Measurements from ENCODE around the gene NKD1.
A peak's percentile ranks its signal among the peaks of the same experiment; 100 is the strongest.

The NKD1 gene

DNA sequence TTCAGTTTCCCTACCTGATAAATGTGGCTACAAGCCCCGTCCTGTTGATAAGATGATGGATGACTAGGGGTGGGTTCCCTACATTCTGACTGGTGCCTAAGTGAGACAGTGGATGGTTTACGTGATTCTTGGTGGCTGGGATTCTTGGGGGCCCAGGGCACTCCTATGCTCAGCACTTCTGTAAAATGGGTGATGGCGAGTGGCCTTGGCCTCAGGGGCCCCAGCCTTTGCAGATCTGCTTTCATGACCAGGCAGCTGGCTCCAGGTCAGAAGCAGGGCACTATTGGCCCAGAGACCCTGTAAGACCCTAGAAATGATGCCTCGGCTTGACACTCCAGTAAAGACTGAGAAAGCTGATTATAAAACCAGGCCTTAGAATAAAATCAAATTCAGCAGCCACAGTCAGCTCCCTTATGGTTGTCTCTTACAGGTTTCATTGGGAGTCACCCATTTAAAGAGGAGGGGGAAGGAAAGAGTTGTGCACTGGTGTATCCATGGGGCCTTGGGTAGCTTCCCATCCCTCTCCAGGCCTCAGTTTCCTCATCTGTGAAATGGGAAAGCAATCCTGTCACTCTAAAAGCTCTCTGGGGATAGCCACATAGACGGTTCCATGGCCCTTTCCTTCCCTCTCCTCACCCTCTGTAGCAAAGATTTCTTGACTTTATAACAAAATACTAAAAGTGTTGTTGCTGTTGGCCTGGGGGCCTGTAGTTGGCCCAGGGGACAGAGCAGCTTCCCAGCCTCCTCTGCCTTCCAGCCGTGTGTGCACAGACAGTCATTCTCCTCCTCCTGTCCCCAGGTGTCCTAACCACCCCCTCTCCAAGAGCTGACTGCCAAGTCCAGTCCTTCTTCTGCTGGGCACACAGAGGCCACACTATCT lies 131.7 kb downstream of the NKD1 start:
- no peak for DNase-seq

DNA sequence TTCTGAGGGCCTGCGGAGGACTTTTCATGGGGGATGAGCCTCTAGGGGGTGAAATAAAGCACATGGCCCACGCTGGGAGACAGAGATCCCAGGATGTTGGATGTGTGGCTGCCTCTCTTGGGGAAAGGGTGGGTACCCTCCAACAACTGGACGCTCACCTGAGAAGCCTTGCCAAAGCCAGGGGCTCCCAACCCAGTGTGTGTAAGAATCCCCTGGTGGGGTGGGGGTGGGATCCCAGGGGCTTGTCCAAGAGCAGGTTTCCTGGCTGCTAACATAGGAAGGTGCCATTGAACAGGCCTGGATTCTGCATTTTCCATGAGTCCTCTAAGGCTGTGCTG lies 132.3 kb downstream of the NKD1 start:
- no peak for DNase-seq

DNA sequence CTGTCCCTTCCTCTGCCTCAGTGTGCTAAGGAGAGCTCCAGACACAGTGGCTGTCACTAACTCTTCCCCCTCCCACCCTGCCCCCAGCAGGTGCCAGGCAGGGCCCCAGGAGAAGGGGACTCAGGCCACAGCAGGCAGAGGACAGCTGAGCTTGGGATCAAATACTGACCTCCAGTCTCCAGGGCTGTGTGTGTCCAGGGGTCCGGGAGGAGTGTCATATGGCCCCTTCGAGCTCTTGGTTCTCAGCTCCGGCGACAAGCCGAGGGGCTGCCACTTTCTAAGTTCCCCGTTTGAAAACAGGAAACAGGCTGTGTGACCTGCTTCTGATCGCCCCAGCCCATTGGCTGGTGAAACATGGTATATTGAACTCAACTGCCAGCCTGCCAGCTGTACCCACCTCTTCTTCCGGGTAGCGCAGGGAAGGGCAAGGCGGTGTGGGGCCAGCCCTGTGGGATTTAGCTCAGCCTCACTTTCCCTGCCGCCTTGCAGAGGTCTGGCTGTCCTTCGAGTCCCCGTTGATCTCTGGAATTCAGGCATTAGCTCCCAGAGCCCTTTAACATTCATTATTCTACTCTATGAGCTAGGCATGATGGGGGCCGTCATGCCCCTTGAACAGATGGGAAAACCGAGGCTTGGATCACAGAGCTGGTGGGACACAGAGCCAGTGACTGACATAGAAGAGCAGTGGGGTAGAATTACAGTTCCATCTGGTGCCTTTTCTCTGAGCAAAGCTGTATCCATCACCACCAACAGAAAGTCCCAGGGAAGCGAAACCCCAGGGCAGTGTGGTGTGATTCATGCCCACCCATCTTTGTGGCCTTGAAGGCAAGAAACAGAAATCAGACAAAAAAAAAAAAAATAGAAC lies 133.1 kb downstream of the NKD1 start, which contains the start of gene SNX20:
Gene SNX20 (minus strand): TSS at position 292 of the 865 bp plus-strand sequence. CDS start 3,786 bp downstream, outside the sequence.
- peak; percentile 82 for DNase-seq

DNA sequence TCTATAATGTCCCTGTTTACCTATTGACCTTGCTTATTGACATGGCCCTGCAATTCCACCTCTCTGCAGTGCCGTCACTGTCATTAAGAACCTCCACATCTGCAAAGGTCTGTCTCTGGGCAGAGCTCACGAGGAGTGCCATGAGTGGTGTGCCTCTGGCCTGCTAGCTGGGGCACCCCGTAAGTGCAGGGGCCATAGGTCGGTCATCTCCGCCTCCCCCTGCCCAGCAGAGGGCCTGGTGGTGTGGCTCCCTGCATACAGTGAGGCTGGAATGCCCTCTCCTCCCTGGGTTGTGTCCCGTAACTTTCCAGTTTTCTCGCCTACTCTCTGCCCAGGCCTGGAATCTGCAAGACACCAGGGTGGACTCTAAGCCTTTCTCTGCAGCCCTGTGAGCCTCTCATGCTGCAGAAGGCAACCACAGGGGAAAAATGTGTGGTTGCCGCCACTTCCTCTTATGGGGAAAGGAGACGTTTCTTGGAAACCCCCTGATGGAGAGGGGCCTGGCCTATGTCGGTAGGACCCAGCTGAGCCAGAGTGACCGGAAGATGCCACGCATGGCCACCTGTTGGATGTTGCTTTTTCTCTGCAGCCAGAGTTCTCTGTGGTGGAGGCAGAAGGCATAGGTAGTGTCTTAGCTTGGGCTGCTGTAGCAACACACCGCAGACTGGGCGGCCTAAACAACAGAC lies 135.6 kb downstream of the NKD1 start:
- peak; percentile 72 for DNase-seq

DNA sequence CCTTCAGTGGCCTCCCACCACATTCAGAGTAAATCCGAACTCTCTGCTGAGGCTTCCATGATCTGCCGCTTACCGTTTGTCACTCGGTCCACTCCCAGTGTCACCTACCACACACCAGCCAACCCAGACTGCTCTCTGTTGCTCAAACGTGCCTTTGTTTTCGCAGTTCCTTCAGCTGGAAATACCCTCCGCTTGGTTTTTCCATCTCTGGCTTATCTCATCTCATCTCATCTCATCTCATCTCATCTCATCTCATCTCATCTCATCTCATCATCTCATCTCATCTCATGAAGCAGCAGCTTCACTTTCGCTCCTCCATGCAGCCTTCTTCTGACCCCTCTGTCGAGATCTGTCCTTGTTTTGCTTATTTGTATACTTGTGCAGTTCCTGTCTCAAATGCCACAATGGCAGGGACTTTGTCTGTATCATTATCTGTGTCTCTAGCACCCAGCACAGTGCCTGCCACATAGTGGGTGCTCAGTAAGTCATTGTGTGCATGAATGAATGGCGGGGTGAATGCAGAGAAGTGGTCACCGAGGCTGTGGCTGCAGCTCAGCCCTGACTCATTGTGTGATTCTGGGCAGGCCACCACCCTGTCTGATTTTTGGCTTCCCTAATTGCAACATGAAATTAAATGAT lies 136.7 kb downstream of the NKD1 start:
- DNase-seq: peak; percentile 63

DNA sequence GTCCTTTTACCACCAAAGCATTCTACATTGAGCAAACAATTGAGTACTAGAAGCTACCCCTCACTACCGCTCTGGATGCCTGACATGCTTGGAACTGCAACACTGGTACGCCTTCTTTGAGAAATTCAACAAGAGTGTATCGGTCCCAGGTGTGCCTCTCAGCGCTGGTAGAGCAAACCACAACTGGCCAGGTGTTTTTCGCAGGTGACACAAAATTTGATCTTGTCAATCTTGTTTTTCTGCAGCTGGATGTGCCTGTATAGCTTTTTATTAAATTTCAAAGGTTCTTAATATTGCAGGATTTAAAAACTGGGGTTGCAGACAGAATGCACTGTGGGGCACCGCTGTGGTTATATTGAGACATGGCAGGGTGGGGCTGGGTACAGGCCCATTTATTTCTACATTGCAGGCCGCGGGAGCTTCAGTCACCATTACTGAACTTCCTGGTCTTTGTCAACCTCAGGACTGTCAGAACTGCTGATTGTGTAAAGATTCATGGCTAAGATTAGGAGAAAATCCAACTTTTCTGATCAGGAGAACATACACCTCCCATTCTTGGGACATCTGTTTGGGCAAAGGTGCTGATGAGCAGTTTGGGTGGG lies 137.4 kb downstream of the NKD1 start:
- DNase-seq: no peak

DNA sequence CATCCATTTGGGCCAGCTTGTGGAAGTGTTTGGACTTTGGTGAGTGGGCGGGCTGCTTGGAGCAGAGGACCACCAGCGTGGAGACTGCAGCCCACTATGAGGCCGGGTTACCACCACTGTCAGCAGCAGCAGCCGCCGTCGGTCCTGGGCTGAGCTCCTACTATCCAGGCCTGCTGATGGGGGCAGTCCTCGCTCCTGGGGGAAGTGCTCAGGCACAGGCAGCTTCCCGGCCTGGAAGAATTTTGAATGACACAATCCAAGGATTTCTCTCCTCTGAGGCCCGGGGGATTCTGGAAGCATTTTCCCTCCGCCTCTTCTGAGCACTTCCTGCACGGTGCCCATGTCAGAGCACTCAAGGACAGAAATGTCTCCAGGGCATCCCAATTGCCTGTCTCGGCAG lies 139.9 kb downstream of the NKD1 start:
- DNase-seq: no peak

DNA sequence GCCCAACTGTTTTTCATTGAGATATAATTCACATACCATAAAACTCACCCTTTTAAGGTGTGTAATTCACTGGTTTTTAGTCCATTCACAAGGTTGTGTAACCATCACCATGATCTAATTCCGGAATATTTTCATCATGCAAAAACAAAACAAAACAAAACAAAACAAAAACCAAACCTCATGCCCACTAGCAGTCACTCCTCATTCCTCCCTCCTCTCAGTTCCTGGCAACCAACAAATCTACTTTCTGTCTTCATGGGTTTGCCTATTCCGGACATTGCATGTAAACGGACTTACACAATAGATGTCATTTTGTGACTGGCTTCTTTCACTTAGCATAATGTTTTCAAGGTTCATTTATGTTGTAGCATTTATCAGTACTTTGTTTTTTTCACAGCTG lies 140.7 kb downstream of the NKD1 start:
- no peak for DNase-seq

DNA sequence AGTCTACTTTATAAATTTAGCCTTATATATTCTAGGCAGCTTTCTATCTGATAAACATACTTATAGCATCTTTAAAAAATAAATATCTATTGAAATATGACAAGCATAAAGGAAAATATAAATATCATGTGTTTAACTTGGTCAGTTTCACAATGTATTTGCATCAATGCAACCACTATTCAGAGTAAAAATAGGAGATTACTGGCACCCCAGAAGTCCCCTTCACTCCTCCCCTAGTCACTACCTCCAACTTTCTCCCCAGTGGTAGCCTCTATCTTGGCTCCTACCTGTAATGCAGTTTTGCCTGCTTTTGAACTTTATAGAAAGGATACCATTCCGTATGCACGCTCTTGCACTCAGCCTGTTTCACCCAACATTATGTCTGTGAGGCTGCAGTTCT lies 142.0 kb downstream of the NKD1 start:
- DNase-seq: no peak

DNA sequence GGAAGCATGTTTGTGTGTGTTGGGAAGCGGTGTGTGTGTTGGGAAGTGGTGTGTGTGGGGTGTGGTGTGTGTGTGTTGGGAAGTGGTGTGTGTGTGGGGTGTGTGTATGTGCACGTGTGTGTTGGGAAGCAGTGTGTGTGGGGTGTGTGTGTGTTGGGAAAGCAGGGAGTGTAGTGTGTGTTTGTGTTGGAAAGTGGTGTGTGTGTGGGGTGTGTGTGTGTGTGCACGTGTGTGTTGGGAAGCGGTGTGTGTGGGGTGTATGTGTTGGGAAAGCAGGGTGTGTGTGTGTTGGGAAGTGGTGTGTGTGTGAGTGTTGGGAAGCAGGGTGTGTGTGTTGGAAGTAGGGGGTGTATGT lies 144.4 kb downstream of the NKD1 start:
- no peak for DNase-seq

DNA sequence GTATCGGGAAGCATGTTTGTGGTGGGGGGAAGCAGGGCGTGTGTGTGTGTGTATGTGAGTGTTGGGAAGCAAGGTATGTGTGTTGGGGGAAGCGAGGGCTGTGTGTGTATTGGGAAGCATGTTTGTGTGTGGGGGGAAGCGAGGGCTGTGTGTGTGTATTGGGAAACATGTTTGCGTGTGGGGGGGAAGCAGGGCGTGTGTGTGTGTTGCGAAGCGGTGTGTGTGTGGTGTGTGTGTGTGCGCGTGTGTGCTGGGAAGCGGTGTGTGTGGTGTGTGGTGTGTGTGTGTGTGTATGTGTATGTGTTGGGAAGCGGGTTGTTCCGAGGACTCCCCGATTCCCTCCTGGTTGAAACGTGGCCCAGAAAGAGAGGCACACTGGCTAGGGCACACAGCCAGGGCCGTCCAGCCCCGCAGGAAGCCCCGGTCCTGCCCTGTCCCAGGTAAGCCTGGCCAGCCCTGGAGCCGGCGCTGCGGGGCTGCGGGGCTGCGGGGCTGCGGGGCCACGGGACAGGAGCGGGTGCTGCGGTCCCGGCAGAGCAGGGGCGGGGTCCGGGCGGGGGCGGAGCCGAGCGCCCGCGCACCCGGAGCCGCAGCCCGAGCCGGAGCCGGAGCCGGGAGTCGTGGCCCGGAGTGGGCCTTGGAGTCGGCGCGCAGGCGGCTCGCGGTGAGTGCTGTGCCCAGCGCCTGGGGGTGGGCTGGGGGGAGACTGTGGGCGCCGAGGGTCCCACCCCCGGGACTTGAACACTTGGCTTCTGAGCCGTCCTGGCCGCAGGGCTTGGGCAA lies 145.0 kb downstream of the NKD1 start, which contains the start of gene NOD2:
Gene NOD2 (plus strand): TSS at position 608 of the 783 bp plus-strand sequence. CDS start 5,890 bp downstream, outside the sequence.
- DNase-seq: no peak

DNA sequence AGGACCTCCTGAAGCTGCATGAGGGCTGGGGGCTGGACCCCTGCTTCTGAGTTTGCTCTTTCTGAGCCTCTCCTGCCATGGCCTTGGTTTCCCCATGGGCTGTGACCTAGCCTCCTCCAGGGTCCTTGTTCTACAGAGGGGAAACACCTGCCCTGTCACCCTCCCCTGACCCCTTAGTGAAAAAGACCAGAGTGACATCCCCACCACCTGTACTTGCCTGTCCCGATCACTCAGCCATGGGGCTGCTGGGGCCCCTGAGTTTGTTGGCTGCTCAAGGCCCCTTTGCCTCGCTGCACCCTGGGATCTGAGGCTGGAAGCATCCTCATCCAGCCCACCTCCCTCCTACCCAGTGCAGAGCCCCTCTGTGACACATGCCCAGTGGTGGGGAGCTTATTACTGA lies 146.0 kb downstream of the NKD1 start:
- DNase-seq: no peak

DNA sequence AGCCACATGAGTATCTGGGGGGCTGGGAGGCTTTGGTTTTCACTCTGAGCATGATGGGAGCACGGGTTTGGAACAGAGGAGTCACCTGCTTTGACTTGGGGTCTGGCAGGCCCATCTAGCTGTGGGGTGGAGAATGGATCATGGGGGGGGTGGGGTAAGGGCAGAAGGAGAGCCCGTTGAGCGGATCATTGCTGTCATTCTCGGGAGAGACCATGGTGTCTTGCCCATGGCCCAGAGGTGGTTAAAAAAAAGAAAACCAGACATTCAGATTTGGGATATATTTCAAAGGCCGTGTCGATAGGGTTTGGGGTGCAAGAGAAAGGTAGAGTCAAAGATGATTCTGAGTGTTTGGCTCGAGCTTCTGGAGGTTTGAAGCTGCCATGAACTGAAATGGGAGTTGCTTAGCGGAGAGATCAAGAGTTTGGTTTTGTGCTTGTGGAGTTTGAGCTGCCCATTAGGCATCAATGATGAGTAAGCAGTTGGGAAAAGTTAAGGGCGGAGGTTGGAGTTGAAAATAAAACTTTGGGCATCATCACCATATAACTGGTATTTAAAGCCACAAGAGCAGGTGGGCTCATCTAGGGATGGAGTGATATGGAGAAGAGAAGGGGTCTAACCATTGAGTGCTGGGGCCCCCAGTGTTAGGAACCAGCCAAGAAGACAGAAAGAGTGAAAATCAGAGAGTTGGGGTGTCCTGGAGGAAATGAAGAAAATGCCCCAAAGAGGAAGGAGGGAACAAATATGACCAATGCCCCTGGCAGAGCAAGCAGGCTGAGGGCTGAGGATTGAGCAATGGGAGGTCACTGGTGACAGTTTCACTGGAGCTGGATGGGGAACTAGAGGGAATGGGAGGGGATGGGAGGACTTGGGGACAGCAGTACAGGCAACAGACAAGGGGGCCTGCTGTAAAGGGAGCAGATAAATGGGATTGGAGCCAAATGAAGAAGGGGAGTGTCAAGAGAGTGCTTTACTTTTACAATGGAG lies 147.1 kb downstream of the NKD1 start:
- no peak for DNase-seq

DNA sequence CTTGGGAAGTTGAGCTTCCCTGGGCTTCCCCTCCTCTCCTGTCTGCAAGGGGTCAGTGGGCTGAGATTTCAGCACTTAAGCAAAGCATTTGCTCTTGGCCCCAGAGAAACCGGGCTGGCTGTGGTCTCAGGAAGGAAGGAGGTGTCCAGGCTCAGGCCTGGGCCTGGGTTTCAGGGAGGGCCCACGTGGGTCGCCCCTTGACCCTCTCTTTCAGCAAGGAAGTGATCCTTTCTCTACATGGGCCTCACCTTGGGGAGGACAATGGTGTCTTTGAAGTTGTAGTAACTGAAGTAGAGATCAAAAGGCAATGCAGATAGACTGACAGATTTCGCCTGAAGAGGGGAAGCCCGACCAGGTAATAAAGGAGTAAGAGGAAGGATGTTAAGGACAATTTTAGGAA lies 147.9 kb downstream of the NKD1 start:
- peak; percentile 21 for DNase-seq

DNA sequence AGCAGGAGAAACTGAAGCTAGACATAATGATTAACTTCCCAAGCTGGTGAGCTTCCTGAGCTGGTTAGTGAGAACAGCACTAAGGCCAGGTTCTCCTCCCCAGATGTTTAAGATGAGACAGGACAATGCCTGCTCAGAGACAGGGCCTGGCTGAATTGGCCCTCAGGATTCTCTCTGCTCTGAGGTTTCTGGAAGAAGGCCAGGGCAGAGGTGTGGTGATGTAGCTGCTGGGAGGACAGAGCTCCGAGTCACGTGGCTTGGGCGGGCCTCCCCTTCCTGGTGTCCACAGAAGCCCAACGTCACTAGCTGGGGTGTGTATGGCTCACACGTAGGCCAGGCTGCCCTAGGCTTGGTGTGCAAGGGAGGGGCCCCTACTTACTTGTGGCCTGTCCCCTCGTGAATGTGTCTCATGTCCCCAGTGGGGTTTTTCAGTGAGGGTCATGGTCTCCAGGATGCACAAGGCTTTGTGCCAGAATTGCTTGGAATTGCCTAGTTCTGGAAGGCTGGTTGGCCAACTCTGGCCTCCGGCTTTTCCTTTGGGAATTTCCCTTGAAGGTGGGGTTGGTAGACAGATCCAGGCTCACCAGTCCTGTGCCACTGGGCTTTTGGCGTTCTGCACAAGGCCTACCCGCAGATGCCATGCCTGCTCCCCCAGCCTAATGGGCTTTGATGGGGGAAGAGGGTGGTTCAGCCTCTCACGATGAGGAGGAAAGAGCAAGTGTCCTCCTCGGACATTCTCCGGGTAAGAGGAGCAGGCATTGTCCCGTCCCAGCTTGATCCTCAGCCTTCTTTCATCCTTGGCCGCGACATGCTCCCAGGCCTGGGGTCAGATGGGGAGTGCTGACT lies 148.6 kb downstream of the NKD1 start:
- peak; percentile 76 for DNase-seq

DNA sequence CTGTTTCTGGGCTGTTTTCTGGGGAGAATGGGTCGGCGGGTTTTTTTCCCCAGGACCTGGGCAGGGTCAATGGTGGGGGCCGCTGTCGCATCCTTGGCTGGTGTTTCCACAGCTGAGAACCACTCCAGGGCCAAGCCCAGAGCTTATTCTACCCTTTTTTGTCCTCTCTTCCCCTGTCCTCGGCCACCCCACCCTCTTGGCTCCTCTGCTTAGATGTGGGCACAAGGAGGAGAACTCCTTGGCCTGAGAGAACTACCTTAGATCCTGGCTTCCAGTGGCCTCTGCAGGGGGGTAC lies 149.2 kb downstream of the NKD1 start:
- no peak for DNase-seq

DNA sequence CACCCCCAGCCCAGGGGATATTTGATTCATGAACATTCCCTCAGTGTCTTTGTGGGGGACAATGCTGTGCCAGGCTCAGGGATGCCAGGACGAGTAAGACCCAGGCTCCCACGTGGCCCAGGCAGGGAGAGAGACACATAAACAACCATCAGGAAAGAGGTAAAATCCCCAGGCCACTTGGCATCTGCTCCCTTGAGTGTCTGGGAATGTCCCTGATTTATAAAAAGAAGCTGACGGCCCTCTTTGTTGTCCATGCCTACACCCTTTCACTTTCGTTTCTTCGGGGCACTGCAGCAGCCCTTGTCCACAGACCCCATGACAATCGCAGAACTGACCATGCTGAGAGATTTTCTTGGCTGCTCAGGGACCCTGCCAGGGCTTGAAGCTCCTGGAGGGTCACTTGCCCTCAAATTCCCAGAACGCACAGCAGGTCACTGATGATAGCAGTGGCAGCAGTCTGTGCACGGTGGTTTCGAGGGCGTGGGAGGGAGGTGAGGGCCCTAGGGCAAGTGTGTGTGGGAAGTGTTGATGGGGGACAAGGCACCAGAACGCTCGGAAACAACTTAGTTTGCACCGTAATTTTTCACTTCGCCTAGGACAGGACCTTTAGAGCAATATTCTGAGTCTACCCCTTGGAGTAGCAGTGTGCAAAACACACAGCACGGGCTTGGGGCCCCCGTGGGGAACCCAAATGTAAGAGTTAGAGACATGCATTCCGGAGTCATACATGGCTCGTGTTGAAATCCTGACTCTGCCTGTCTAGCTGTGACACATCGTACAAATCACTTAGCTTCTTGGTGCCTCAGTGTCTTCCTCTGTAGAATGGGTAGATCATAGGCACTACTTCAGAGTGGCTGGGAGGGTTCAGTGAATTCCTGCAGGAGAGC lies 149.9 kb downstream of the NKD1 start:
- DNase-seq: peak; percentile 57

All from CD4-positive, alpha-beta T cell treated with Interleukin-4 for 4 hours (primary cell).